SK-N-SH (cell line): ENCODE measurements around the gene BTBD10. TPM values are rescaled to one million over a fixed set of nuclear protein-coding genes. Genes with fewer than 3 reads are reported as not detected.

ENCODE experiments used
- CTCF ChIA-PET: fragments of 300-600, 350-600 bp; formaldehyde crosslinking; extraction: SDS; loops from one replicate; lab custom pipeline; 2021; lab: Yijun Ruan, JAX
- POLR2A ChIA-PET: fragments of 350-600 bp; sonication (Branson Sonifier 250); formaldehyde crosslinking; extraction: SDS; loops from one replicate; lab custom pipeline; 2020; ENCODE audit warnings: antibody characterized with exemption, inconsistent platforms; lab: Yijun Ruan, JAX
- DNase-seq: peaks from one replicate; pipeline ENCODE4 v3.0.0; 2012
- H2AFZ ChIP-seq: fragments of 200-600 bp; sonication (generic); 2 replicates; pipeline ENCODE4 v1.8.1; 2016; ENCODE audit warnings: antibody characterized with exemption, mild to moderate bottlenecking, low read depth
- H3F3A ChIP-seq: fragments of 200-600 bp; sonication (generic); replicated peaks from 2 replicates; pipeline ENCODE3; 2016; ENCODE audit warnings: antibody characterized with exemption, mild to moderate bottlenecking; ENCODE audit not compliant: insufficient read depth
- H3K27ac ChIP-seq, 2 experiments: fragments of 200-500 bp in 1 of 2; fragments of 200-600 bp in 1 of 2; sonication (Bioruptor generic) in 1 of 2; sonication (generic), shearing (Covaris generic) in 1 of 2; 2 replicates each; pipeline versions ENCODE4 v1.5.1 to v1.6.1; 2014 to 2016; ENCODE audit warnings: low read depth in 2 of 2, inconsistent platforms in 1 of 2, low read length in 1 of 2, mild to moderate bottlenecking in 1 of 2, mixed read lengths in 1 of 2
- H3K27me3 ChIP-seq: fragments of 200-600 bp; sonication (generic), shearing (Covaris generic); 2 replicates; pipeline ENCODE4 v1.6.1; 2016; ENCODE audit warnings: mixed run types; ENCODE audit not compliant: insufficient read depth
- H3K36me3 ChIP-seq, 2 experiments: fragments of 200-500 bp in 1 of 2; fragments of 200-600 bp in 1 of 2; sonication (Bioruptor generic) in 1 of 2; sonication (generic) in 1 of 2; replicated peaks in 1 of 2; 2 replicates each; pipeline versions ENCODE3 to v1.5.1; 2014 to 2016; ENCODE audit warnings: low read length in 1 of 2, mild to moderate bottlenecking in 1 of 2; ENCODE audit not compliant: insufficient read depth in 2 of 2, control insufficient read depth in 1 of 2
- H3K4me1 ChIP-seq, 2 experiments: fragments of 200-500 bp in 1 of 2; fragments of 200-600 bp in 1 of 2; sonication (Bioruptor generic) in 1 of 2; sonication (generic), shearing (Covaris generic) in 1 of 2; 2 replicates each; pipeline versions ENCODE4 v1.5.1 to v1.6.1; 2014 to 2016; ENCODE audit warnings: low read depth in 1 of 2, low read length in 1 of 2, mixed run types in 1 of 2; ENCODE audit not compliant: insufficient read depth in 2 of 2, control insufficient read depth in 1 of 2
- H3K4me2 ChIP-seq: fragments of 200-600 bp; sonication (generic), shearing (Covaris generic); 2 replicates; pipeline ENCODE4 v1.6.1; 2017; ENCODE audit warnings: mixed run types
- H3K4me3 ChIP-seq, 2 experiments: fragments of 200-500 bp in 1 of 2; fragments of 200-600 bp in 1 of 2; sonication (Bioruptor generic) in 1 of 2; sonication (generic), shearing (Covaris generic) in 1 of 2; 2 replicates each; pipeline versions ENCODE4 v1.5.1 to v1.8.1; 2014 to 2016; ENCODE audit warnings: low read depth in 2 of 2, inconsistent platforms in 1 of 2, low read length in 1 of 2, mild to moderate bottlenecking in 1 of 2, mixed read lengths in 1 of 2, moderate library complexity in 1 of 2
- H3K79me2 ChIP-seq: fragments of 200-600 bp; sonication (generic); 2 replicates; pipeline ENCODE4 v1.8.1; 2017; ENCODE audit warnings: mild to moderate bottlenecking; ENCODE audit not compliant: insufficient read depth
- H3K9ac ChIP-seq: fragments of 200-600 bp; sonication (generic); 2 replicates; pipeline ENCODE4 v1.6.1; 2017; ENCODE audit warnings: mixed run types
- H3K9me2 ChIP-seq: fragments of 200-600 bp; sonication (generic); 2 replicates; pipeline ENCODE4 v1.6.1; 2017; ENCODE audit warnings: mixed run types
- H3K9me3 ChIP-seq: fragments of 200-600 bp; sonication (generic); 2 replicates; pipeline ENCODE4 v1.6.1; 2017; ENCODE audit warnings: mixed run types, mild to moderate bottlenecking, moderate library complexity
- H4K20me1 ChIP-seq: fragments of 200-600 bp; sonication (generic); 2 replicates; pipeline ENCODE4 v1.6.1; 2017; ENCODE audit warnings: mild to moderate bottlenecking, mixed run types; ENCODE audit not compliant: insufficient read depth
- ELF1 ChIP-seq: IDR thresholded peaks from 2 replicates; pipeline ENCODE4 v1.4.0; 2012
- EP300 ChIP-seq, 2 experiments: IDR thresholded peaks; 2 replicates each; pipeline versions ENCODE4 v1.4.0 to v1.6.1; 2012; ENCODE audit warnings: borderline replicate concordance in 1 of 2, low read depth in 1 of 2, low read length in 1 of 2
- EZH2phosphoT487 ChIP-seq: fragments of 200-600 bp; sonication (generic); IDR thresholded peaks from 2 replicates; pipeline ENCODE4 v1.6.1; 2017; ENCODE audit warnings: low read depth, mixed run types, mild to moderate bottlenecking, antibody characterized with exemption, moderate library complexity, borderline replicate concordance
- FOSL2 ChIP-seq: IDR thresholded peaks from 2 replicates; pipeline ENCODE4 v1.4.0; 2012; ENCODE audit warnings: low read depth, mild to moderate bottlenecking, moderate library complexity, borderline replicate concordance
- FOXJ3 ChIP-seq: sonication (generic); formaldehyde crosslinking; IDR thresholded peaks from 2 replicates; pipeline ENCODE4 v1.5.1; 2020; ENCODE audit warnings: mild to moderate bottlenecking, missing genetic modification reagents
- FOXM1 ChIP-seq: IDR thresholded peaks from 2 replicates; pipeline ENCODE4 v1.4.0; 2012; ENCODE audit warnings: low read depth, mild to moderate bottlenecking
- GABPA ChIP-seq: IDR thresholded peaks from 2 replicates; pipeline ENCODE4 v1.4.0; 2012; ENCODE audit warnings: low read depth, mild to moderate bottlenecking
- JUND ChIP-seq: IDR thresholded peaks from 2 replicates; pipeline ENCODE4 v1.4.0; 2012
- MEF2A ChIP-seq: IDR thresholded peaks from 2 replicates; pipeline ENCODE4 v1.4.0; 2012; ENCODE audit warnings: low read depth, borderline replicate concordance
- MXI1 ChIP-seq: IDR thresholded peaks from 2 replicates; pipeline ENCODE4 v1.6.1; 2012; ENCODE audit warnings: mild to moderate bottlenecking, low read depth, low read length, improper control_type of control experiment
- NFIC ChIP-seq: IDR thresholded peaks from 2 replicates; pipeline ENCODE4 v1.4.0; 2012; ENCODE audit warnings: borderline replicate concordance
- RXRA ChIP-seq: IDR thresholded peaks from 2 replicates; pipeline ENCODE4 v1.4.0; 2012; ENCODE audit warnings: low read depth, mild to moderate bottlenecking, borderline replicate concordance
- SIN3A ChIP-seq: IDR thresholded peaks from 2 replicates; pipeline ENCODE4 v1.6.1; 2012; ENCODE audit warnings: low read depth, mild to moderate bottlenecking, low read length, moderate library complexity, borderline replicate concordance
- SMC3 ChIP-seq: IDR thresholded peaks from 2 replicates; pipeline ENCODE4 v1.6.1; 2012; ENCODE audit warnings: low read depth, low read length, improper control_type of control experiment
- TEAD4 ChIP-seq: IDR thresholded peaks from 2 replicates; pipeline ENCODE4 v1.4.0; 2012; ENCODE audit warnings: mild to moderate bottlenecking, borderline replicate concordance; ENCODE audit not compliant: insufficient read depth
- USF2 ChIP-seq: fragments of 150-350 bp; IDR thresholded peaks from 2 replicates; pipeline ENCODE4 v1.6.1; 2017; ENCODE audit warnings: antibody characterized with exemption, low read length, low read depth, borderline replicate concordance
- YY1 ChIP-seq: IDR thresholded peaks from 2 replicates; pipeline ENCODE4 v1.4.0; 2012; ENCODE audit warnings: low read depth, mild to moderate bottlenecking
- WGBS: methylation state at CpG from one replicate; pipeline ENCODE4 v1.1.6; 2017; ENCODE audit warnings: low lambda C conversion rate; 5-methylcytosine and 5-hydroxymethylcytosine counted together
- polyA plus RNA-seq, 3 experiments: library from polyadenylated mRNA; depleted of rRNA; stranded (reverse); fragments of >200 nt; gene quantifications; 2 replicates each; pipeline ENCODE4 v1.2.3, GENCODE V29; 2012
- TF ChIP-seq, protein P1 (sequence below): IDR thresholded peaks from 2 replicates; pipeline ENCODE4 v1.6.1; 2012; ENCODE audit warnings: mild to moderate bottlenecking, low read depth, low read length, moderate library complexity
- TF ChIP-seq, protein P2 (sequence below): IDR thresholded peaks from 2 replicates; pipeline ENCODE4 v1.4.0; 2012; ENCODE audit warnings: low read depth, borderline replicate concordance
- TF ChIP-seq, protein P3 (sequence below): IDR thresholded peaks from 2 replicates; pipeline ENCODE4 v1.4.0; 2012; ENCODE audit warnings: low read depth, borderline replicate concordance

Gene BTBD10
- polyA plus RNA-seq, 1 of the 3 experiments (the other 2 are of a cell fraction): 23.0 TPM

DNA sequence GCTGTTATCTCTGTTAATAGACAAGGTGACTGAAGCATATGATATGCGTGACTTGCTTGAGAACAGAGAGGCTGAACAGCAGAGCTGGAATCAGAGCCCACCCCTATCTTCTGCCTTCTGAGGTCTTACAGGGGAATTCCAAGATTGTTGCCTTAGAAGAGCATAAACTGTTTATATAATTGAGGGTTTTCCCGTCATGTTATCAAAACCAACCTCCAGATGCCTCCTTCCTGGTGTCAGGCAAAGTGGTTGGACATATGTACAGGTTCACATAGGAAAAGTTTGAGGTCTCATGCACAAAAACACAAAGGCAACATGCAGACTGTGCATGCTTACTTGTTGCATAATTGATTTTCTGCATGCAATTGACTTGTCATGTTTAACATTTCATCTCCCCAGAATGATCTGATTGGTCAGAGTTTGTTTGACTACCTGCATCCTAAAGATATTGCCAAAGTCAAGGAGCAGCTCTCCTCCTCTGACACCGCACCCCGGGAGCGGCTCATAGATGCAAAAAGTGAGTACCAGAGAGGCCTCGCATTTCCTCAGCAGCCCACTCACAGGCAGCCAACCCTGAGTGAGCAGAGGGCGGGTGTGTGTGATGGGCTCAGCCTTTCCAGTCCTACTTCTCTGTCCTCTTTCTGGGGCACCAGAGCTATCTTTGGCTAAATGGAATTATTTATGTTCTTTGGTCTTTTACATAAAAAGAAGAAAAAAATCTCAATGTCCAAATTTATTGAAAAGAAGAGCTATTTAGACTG is 96.6 kb downstream of the BTBD10 start:
- Histone ChIP-seq H4K20me1 (no peaks in the 10 kb centered on the region), H2AFZ (no peak overlapping the region), H3K27me3 (no peaks in the 10 kb centered on the region), H3K79me2 (no peaks in the 10 kb centered on the region), H3K4me2 (no peak overlapping the region), H3F3A (peaks cover 5% of the 10 kb centered on the region), H3K4me3 (no peak overlapping the region), H3K27ac (no peak overlapping the region), H3K9me2 (no peaks in the 10 kb centered on the region), H3K4me1 (peaks cover 0 to 8% of the 10 kb centered on the region in 2 experiments; a peak in 1 of 4 replicates), H3K36me3 (peaks cover 17 to 53% of the 10 kb centered on the region in 2 experiments), H3K9me3 (no peaks in the 10 kb centered on the region), H3K9ac (no peak overlapping the region)
- no peak for TF ChIP-seq FOXM1
- TF ChIP-seq, protein P1, sequence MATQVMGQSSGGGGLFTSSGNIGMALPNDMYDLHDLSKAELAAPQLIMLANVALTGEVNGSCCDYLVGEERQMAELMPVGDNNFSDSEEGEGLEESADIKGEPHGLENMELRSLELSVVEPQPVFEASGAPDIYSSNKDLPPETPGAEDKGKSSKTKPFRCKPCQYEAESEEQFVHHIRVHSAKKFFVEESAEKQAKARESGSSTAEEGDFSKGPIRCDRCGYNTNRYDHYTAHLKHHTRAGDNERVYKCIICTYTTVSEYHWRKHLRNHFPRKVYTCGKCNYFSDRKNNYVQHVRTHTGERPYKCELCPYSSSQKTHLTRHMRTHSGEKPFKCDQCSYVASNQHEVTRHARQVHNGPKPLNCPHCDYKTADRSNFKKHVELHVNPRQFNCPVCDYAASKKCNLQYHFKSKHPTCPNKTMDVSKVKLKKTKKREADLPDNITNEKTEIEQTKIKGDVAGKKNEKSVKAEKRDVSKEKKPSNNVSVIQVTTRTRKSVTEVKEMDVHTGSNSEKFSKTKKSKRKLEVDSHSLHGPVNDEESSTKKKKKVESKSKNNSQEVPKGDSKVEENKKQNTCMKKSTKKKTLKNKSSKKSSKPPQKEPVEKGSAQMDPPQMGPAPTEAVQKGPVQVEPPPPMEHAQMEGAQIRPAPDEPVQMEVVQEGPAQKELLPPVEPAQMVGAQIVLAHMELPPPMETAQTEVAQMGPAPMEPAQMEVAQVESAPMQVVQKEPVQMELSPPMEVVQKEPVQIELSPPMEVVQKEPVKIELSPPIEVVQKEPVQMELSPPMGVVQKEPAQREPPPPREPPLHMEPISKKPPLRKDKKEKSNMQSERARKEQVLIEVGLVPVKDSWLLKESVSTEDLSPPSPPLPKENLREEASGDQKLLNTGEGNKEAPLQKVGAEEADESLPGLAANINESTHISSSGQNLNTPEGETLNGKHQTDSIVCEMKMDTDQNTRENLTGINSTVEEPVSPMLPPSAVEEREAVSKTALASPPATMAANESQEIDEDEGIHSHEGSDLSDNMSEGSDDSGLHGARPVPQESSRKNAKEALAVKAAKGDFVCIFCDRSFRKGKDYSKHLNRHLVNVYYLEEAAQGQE: no peak
- no peak for TF ChIP-seq FOXJ3
- TF ChIP-seq ELF1: no peak
- no peak for TF ChIP-seq SIN3A
- no peak for TF ChIP-seq SMC3
- TF ChIP-seq YY1: no peak
- TF ChIP-seq EP300 (IDR thresholded peaks at IDR 0.05; ENCODE audit: borderline replicate concordance in 1 of 2, low read depth in 1 of 2, low read length in 1 of 2): no peak
- no peak for TF ChIP-seq MXI1
- TF ChIP-seq NFIC: no peak
- no peak for TF ChIP-seq EZH2phosphoT487
- TF ChIP-seq, protein P2, sequence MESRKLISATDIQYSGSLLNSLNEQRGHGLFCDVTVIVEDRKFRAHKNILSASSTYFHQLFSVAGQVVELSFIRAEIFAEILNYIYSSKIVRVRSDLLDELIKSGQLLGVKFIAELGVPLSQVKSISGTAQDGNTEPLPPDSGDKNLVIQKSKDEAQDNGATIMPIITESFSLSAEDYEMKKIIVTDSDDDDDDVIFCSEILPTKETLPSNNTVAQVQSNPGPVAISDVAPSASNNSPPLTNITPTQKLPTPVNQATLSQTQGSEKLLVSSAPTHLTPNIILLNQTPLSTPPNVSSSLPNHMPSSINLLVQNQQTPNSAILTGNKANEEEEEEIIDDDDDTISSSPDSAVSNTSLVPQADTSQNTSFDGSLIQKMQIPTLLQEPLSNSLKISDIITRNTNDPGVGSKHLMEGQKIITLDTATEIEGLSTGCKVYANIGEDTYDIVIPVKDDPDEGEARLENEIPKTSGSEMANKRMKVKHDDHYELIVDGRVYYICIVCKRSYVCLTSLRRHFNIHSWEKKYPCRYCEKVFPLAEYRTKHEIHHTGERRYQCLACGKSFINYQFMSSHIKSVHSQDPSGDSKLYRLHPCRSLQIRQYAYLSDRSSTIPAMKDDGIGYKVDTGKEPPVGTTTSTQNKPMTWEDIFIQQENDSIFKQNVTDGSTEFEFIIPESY: no peak
- TF ChIP-seq RXRA: no peak
- TF ChIP-seq, protein P3, sequence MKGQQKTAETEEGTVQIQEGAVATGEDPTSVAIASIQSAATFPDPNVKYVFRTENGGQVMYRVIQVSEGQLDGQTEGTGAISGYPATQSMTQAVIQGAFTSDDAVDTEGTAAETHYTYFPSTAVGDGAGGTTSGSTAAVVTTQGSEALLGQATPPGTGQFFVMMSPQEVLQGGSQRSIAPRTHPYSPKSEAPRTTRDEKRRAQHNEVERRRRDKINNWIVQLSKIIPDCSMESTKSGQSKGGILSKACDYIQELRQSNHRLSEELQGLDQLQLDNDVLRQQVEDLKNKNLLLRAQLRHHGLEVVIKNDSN: no peak
- no peak for TF ChIP-seq JUND
- TF ChIP-seq MEF2A: no peak
- no peak for TF ChIP-seq GABPA
- no peak for TF ChIP-seq USF2
- TF ChIP-seq FOSL2: no peak
- TF ChIP-seq TEAD4: no peak
- ChIA-PET POLR2A (no interaction called here), CTCF (interaction anchor here (0.7 to 2.4 kb wide), 7 partner anchors 10 to 183 kb away, joined by 3 to 8 read pairs (median 6); no protein-coding TSS in a partner anchor)
- WGBS: 98% methylated on average over 6 of the region's 7 CpGs
- no peak for DNase-seq
